ENCODE measurements around the gene SORD. TPM values are rescaled to one million over a fixed set of nuclear protein-coding genes. Genes with fewer than 3 reads are reported as not detected.
"Not testable (repeated sequence)": the region's sequence is repeated elsewhere in the genome, so short reads cannot be mapped to it uniquely, and the experiment has no call there.

The SORD gene
- polyA plus RNA-seq: 10 to 100 TPM in 1 of 2 donors, 1 to 10 TPM in 1; 6.4 to 18.3 TPM

- peaks cover 4 to 7% of the 10 kb centered on the region in 2 donors for H3K4me1 ChIP-seq (ENCODE audit: control insufficient read depth in 2 of 2, insufficient read depth in 2 of 2, low read length in 1 of 2)
- H3K27ac ChIP-seq (ENCODE audit: low read depth in 2 of 2, low read length in 1 of 2): peak within 1 kb of the TSS; percentile 24 to 68
- 0 to 1% methylated on average over 47 to 48 of the region's 48 CpGs for WGBS, 2 donors
- H3K4me3 ChIP-seq (ENCODE audit: low read depth in 1 of 2, low read length in 2 of 2): peak within 1 kb of the TSS; percentile 52 to 88
- no peaks in the 10 kb centered on the region for H3K27me3 ChIP-seq (ENCODE audit: control insufficient read depth in 1 of 2, insufficient read depth in 2 of 2, low read length in 2 of 2)
- no peaks in the 10 kb centered on the region for H3K36me3 ChIP-seq (ENCODE audit: control insufficient read depth in 2 of 2, insufficient read depth in 2 of 2, low read length in 1 of 2)
- H3K9me3 ChIP-seq (ENCODE audit: control insufficient read depth in 2 of 2, insufficient read depth in 1 of 2, low read depth in 1 of 2, low read length in 1 of 2): no peaks in the 10 kb centered on the region
Measured at GRCh38 chr15:45022871-45023658, at the start of gene SORD. Gene SORD, plus strand, starts transcription at chr15:45023195. Its CDS starts 89 bp downstream, at chr15:45023284.

- H3K4me3 ChIP-seq (ENCODE audit: low read depth in 1 of 2, low read length in 2 of 2); H3K9me3 ChIP-seq (ENCODE audit: control insufficient read depth in 2 of 2, insufficient read depth in 1 of 2, low read depth in 1 of 2, low read length in 1 of 2); H3K4me1 ChIP-seq (ENCODE audit: control insufficient read depth in 2 of 2, insufficient read depth in 2 of 2, low read length in 1 of 2); H3K36me3 ChIP-seq (ENCODE audit: control insufficient read depth in 2 of 2, insufficient read depth in 2 of 2, low read length in 1 of 2); H3K27me3 ChIP-seq (ENCODE audit: control insufficient read depth in 1 of 2, insufficient read depth in 2 of 2, low read length in 2 of 2); H3K27ac ChIP-seq (ENCODE audit: low read depth in 2 of 2, low read length in 1 of 2): not testable (repeated sequence)
- 95 to 99% methylated on average over 3 of the region's 3 CpGs for WGBS, 2 donors
Measured at GRCh38 chr15:44976183-44976582, 46.8 kb upstream of the SORD start.

- 38 to 42% methylated on average over 2 of the region's 2 CpGs for WGBS, 2 donors
- H3K4me3 ChIP-seq (ENCODE audit: low read depth in 1 of 2, low read length in 2 of 2): not testable (repeated sequence)
Measured at GRCh38 chr15:44977781-44978180, 45.2 kb upstream of the SORD start.

GRCh38 chr15:44979617-44980339 lies 43.2 kb upstream of the SORD start:
- not testable (repeated sequence) for H3K27ac ChIP-seq (ENCODE audit: low read depth in 2 of 2, low read length in 1 of 2); H3K9me3 ChIP-seq (ENCODE audit: control insufficient read depth in 2 of 2, insufficient read depth in 1 of 2, low read depth in 1 of 2, low read length in 1 of 2); H3K36me3 ChIP-seq (ENCODE audit: control insufficient read depth in 2 of 2, insufficient read depth in 2 of 2, low read length in 1 of 2); H3K27me3 ChIP-seq (ENCODE audit: control insufficient read depth in 1 of 2, insufficient read depth in 2 of 2, low read length in 2 of 2); H3K4me1 ChIP-seq (ENCODE audit: control insufficient read depth in 2 of 2, insufficient read depth in 2 of 2, low read length in 1 of 2); H3K4me3 ChIP-seq (ENCODE audit: low read depth in 1 of 2, low read length in 2 of 2)
- WGBS, 2 donors: 50 to 54% methylated on average over 2 of the region's 2 CpGs

More at GRCh38 chr15:44977781-44978180, 45.2 kb upstream of the SORD start:
- H3K27me3 ChIP-seq (ENCODE audit: control insufficient read depth in 1 of 2, insufficient read depth in 2 of 2, low read length in 2 of 2); H3K36me3 ChIP-seq (ENCODE audit: control insufficient read depth in 2 of 2, insufficient read depth in 2 of 2, low read length in 1 of 2); H3K9me3 ChIP-seq (ENCODE audit: control insufficient read depth in 2 of 2, insufficient read depth in 1 of 2, low read depth in 1 of 2, low read length in 1 of 2); H3K27ac ChIP-seq (ENCODE audit: low read depth in 2 of 2, low read length in 1 of 2); H3K4me1 ChIP-seq (ENCODE audit: control insufficient read depth in 2 of 2, insufficient read depth in 2 of 2, low read length in 1 of 2): not testable (repeated sequence)

GRCh38 chr15:44984144-44984543 lies 38.9 kb upstream of the SORD start:
- H3K36me3 ChIP-seq (ENCODE audit: control insufficient read depth in 2 of 2, insufficient read depth in 2 of 2, low read length in 1 of 2); H3K4me3 ChIP-seq (ENCODE audit: low read depth in 1 of 2, low read length in 2 of 2); H3K9me3 ChIP-seq (ENCODE audit: control insufficient read depth in 2 of 2, insufficient read depth in 1 of 2, low read depth in 1 of 2, low read length in 1 of 2); H3K27ac ChIP-seq (ENCODE audit: low read depth in 2 of 2, low read length in 1 of 2); H3K4me1 ChIP-seq (ENCODE audit: control insufficient read depth in 2 of 2, insufficient read depth in 2 of 2, low read length in 1 of 2); H3K27me3 ChIP-seq (ENCODE audit: control insufficient read depth in 1 of 2, insufficient read depth in 2 of 2, low read length in 2 of 2): not testable (repeated sequence)
- 65 to 67% methylated on average over 1 of the region's 1 CpG for WGBS, 2 donors

- 66 to 72% methylated on average over 4 of the region's 4 CpGs for WGBS, 2 donors
- H3K36me3 ChIP-seq (ENCODE audit: control insufficient read depth in 2 of 2, insufficient read depth in 2 of 2, low read length in 1 of 2); H3K4me1 ChIP-seq (ENCODE audit: control insufficient read depth in 2 of 2, insufficient read depth in 2 of 2, low read length in 1 of 2); H3K9me3 ChIP-seq (ENCODE audit: control insufficient read depth in 2 of 2, insufficient read depth in 1 of 2, low read depth in 1 of 2, low read length in 1 of 2); H3K27ac ChIP-seq (ENCODE audit: low read depth in 2 of 2, low read length in 1 of 2); H3K4me3 ChIP-seq (ENCODE audit: low read depth in 1 of 2, low read length in 2 of 2); H3K27me3 ChIP-seq (ENCODE audit: control insufficient read depth in 1 of 2, insufficient read depth in 2 of 2, low read length in 2 of 2): not testable (repeated sequence)
Measured at GRCh38 chr15:44986346-44987055, 36.5 kb upstream of the SORD start.

GRCh38 chr15:44987711-44988110 lies 35.3 kb upstream of the SORD start:
- 78 to 90% methylated on average over 1 of the region's 1 CpG for WGBS, 2 donors
- H3K4me1 ChIP-seq (ENCODE audit: control insufficient read depth in 2 of 2, insufficient read depth in 2 of 2, low read length in 1 of 2); H3K4me3 ChIP-seq (ENCODE audit: low read depth in 1 of 2, low read length in 2 of 2); H3K27me3 ChIP-seq (ENCODE audit: control insufficient read depth in 1 of 2, insufficient read depth in 2 of 2, low read length in 2 of 2); H3K9me3 ChIP-seq (ENCODE audit: control insufficient read depth in 2 of 2, insufficient read depth in 1 of 2, low read depth in 1 of 2, low read length in 1 of 2); H3K36me3 ChIP-seq (ENCODE audit: control insufficient read depth in 2 of 2, insufficient read depth in 2 of 2, low read length in 1 of 2); H3K27ac ChIP-seq (ENCODE audit: low read depth in 2 of 2, low read length in 1 of 2): not testable (repeated sequence)

- not testable (repeated sequence) for H3K9me3 ChIP-seq (ENCODE audit: control insufficient read depth in 2 of 2, insufficient read depth in 1 of 2, low read depth in 1 of 2, low read length in 1 of 2); H3K4me3 ChIP-seq (ENCODE audit: low read depth in 1 of 2, low read length in 2 of 2); H3K36me3 ChIP-seq (ENCODE audit: control insufficient read depth in 2 of 2, insufficient read depth in 2 of 2, low read length in 1 of 2); H3K4me1 ChIP-seq (ENCODE audit: control insufficient read depth in 2 of 2, insufficient read depth in 2 of 2, low read length in 1 of 2); H3K27me3 ChIP-seq (ENCODE audit: control insufficient read depth in 1 of 2, insufficient read depth in 2 of 2, low read length in 2 of 2); H3K27ac ChIP-seq (ENCODE audit: low read depth in 2 of 2, low read length in 1 of 2)
- WGBS, 2 donors: 80 to 82% methylated on average over 1 of the region's 3 CpGs
Measured at GRCh38 chr15:44988184-44988869, 34.7 kb upstream of the SORD start.

- not testable (repeated sequence) for H3K9me3 ChIP-seq (ENCODE audit: control insufficient read depth in 2 of 2, insufficient read depth in 1 of 2, low read depth in 1 of 2, low read length in 1 of 2); H3K4me3 ChIP-seq (ENCODE audit: low read depth in 1 of 2, low read length in 2 of 2); H3K4me1 ChIP-seq (ENCODE audit: control insufficient read depth in 2 of 2, insufficient read depth in 2 of 2, low read length in 1 of 2); H3K27me3 ChIP-seq (ENCODE audit: control insufficient read depth in 1 of 2, insufficient read depth in 2 of 2, low read length in 2 of 2); H3K27ac ChIP-seq (ENCODE audit: low read depth in 2 of 2, low read length in 1 of 2); H3K36me3 ChIP-seq (ENCODE audit: control insufficient read depth in 2 of 2, insufficient read depth in 2 of 2, low read length in 1 of 2)
- WGBS, 2 donors: 80 to 88% methylated on average over 3 of the region's 5 CpGs
Measured at GRCh38 chr15:44988870-44989219, 34.1 kb upstream of the SORD start.

All from esophagus (tissue), 2 donors.